Esophagus mucosa (tissue), 1 donor: ENCODE data around the gene RMND5B. TPM values are rescaled to one million over a fixed set of nuclear protein-coding genes. Genes with fewer than 3 reads are reported as not detected.

Source experiments
- ATAC-seq: fragments of 200-7000 bp; cut with Tn5 transposase; one replicate; pipeline ENCODE4 v1.9.1; 2020
- total RNA-seq: library from RNA; stranded (reverse); gene quantifications from one replicate; pipeline ENCODE4 v1.2.4, GENCODE V29; 2023
- donor health status: DM: yes; HTN: yes; CAD: no.

Gene RMND5B
- total RNA-seq = 71.5 TPM

- ATAC-seq = peak; percentile 89
These were observed at the start of gene RMND5B for GRCh38 chr5:178130576-178131445. RMND5B (plus strand) TSS chr5:178131014; CDS start chr5:178138120, 7,106 bp downstream.

GRCh38 chr5:178081571-178082243 lies 49.1 kb upstream of the RMND5B start:
- ATAC-seq = no peak

- no peak for ATAC-seq
These were observed 46.9 kb upstream of the RMND5B start for GRCh38 chr5:178083922-178084321.

- no peak for ATAC-seq
These were observed 45.5 kb upstream of the RMND5B start for GRCh38 chr5:178085316-178085715.

GRCh38 chr5:178086266-178086665 lies 44.5 kb upstream of the RMND5B start:
- ATAC-seq = peak; percentile 64

GRCh38 chr5:178087199-178087598 lies 43.6 kb upstream of the RMND5B start:
- peak; percentile 46 for ATAC-seq

- peak; percentile 71 for ATAC-seq
These were observed 40.0 kb upstream of the RMND5B start for GRCh38 chr5:178090856-178091255.

GRCh38 chr5:178093134-178093533 lies 37.7 kb upstream of the RMND5B start:
- ATAC-seq = no peak

- ATAC-seq = no peak
These were observed 36.5 kb upstream of the RMND5B start for GRCh38 chr5:178094345-178094744.

GRCh38 chr5:178098685-178099084 lies 32.1 kb upstream of the RMND5B start:
- no peak for ATAC-seq

- no peak for ATAC-seq
These were observed 27.2 kb upstream of the RMND5B start for GRCh38 chr5:178103612-178104011.

- peak; percentile 49 for ATAC-seq
These were observed 26.3 kb upstream of the RMND5B start for GRCh38 chr5:178104492-178104891.

GRCh38 chr5:178106086-178106485 lies 24.7 kb upstream of the RMND5B start:
- ATAC-seq = no peak

- peak; percentile 60 for ATAC-seq
These were observed 24.1 kb upstream of the RMND5B start for GRCh38 chr5:178106556-178107239.

GRCh38 chr5:178107756-178108310 lies 23.0 kb upstream of the RMND5B start:
- ATAC-seq = no peak

- ATAC-seq = peak; percentile 9
These were observed 22.4 kb upstream of the RMND5B start for GRCh38 chr5:178108446-178108845.

GRCh38 chr5:178108966-178109365 lies 21.8 kb upstream of the RMND5B start:
- peak; percentile 20 for ATAC-seq

- ATAC-seq = no peak
These were observed 20.3 kb upstream of the RMND5B start for GRCh38 chr5:178110511-178110910.

- peak; percentile 10 for ATAC-seq
These were observed 18.9 kb upstream of the RMND5B start for GRCh38 chr5:178111925-178112324.

GRCh38 chr5:178112545-178112944 lies 18.3 kb upstream of the RMND5B start:
- no peak for ATAC-seq

- ATAC-seq = peak; percentile 86
These were observed 17.6 kb upstream of the RMND5B start, which contains the start of gene N4BP3 for GRCh38 chr5:178113141-178113787. N4BP3 (plus strand) TSS chr5:178113532; CDS start chr5:178119584, 6,052 bp downstream.

- ATAC-seq = peak; percentile 54
These were observed 16.9 kb upstream of the RMND5B start for GRCh38 chr5:178113841-178114324.
